Vagina (tissue), 2 donors: Measurements from ENCODE around the gene PTPN14.

Experiments used
- CTCF ChIP-seq, 3 experiments: fragments of 450-650 bp in 2 of 3; fragments of 200-600 bp in 1 of 3; sonication (generic) in 1 of 3; IDR thresholded peaks; one replicate each; pipeline ENCODE4 v1.5.1; 2017 to 2019; ENCODE audit warnings: antibody characterized with exemption in 3 of 3, mild to moderate bottlenecking in 2 of 3, moderate library complexity in 2 of 3
- POLR2A ChIP-seq, 2 donors: fragments of 450-650 bp; IDR thresholded peaks; one replicate each; pipeline ENCODE4 v1.6.1; 2017; ENCODE audit warnings: antibody characterized with exemption in 2 of 2, mild to moderate bottlenecking in 2 of 2, moderate library complexity in 2 of 2
- POLR2AphosphoS5 ChIP-seq, 2 donors: sonication (generic); formaldehyde crosslinking; IDR thresholded peaks; one replicate each; pipeline ENCODE4 v1.9.0; 2017; ENCODE audit warnings: antibody characterized with exemption in 2 of 2, mild to moderate bottlenecking in 2 of 2, low read depth in 1 of 2; ENCODE audit not compliant: insufficient read depth in 1 of 2

GRCh38 chr1:214455971-214456867, 95.2 kb downstream of the PTPN14 start:
- no peak for TF ChIP-seq CTCF (IDR thresholded peaks at IDR 0.05)
- TF ChIP-seq POLR2AphosphoS5 (IDR thresholded peaks at IDR 0.05; ENCODE audit: insufficient read depth in 1 of 2, low read depth in 1 of 2): no peak
- TF ChIP-seq POLR2A (IDR thresholded peaks at IDR 0.05): no peak
